ENCODE results near the gene XXYLT1.

Gene XXYLT1

DNA sequence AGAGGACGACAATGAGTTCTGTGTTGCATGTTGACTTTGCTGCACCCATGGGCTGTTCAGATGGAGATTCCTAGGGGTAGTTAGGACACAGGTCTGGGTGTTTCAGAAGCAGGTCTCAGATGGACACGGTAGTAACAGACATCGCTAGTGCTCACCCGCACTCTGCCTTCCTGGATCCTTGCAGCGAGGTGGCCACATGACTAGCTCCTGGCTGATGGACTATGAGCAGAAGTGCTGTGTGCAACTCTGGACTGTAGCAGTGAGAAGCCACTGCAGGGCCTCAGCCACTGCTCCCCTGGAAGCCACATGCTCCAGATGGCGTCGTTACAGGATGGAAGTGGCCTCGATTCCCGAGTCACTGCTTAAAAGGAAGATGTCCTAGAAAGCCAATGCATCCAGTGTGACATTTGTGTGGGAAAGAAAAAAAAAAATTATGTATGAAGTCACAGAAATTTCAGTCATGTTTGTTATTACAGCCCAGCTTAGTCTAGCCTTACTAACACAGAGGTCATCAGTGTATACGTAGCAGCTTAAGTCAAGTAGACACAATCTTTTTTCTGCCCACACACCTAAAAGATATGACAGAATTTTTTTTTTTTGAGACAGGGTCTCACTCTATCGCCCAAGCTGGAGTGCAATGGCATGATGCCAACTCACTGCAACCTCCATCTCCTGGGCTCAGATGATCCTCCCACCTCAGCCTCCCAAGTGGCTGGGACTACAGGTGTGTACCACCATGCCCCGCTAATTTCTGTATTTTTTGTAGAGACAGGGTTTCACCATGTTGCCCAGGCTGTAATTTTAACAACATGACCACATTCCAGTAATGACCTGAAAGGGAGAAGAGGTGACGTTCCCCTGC lies 95.3 kb downstream of the XXYLT1 start:
- DNase-seq (ENCODE audit: low spot score): no peak
- in situ Hi-C loops (cut with MboI; ENCODE audit: low pct_unique_long_range_greater_than_20kb, low sequenced_read_pairs, unreplicated experiment): no loop called here
- TF ChIP-seq CTCF (IDR thresholded peaks at IDR 0.05; ENCODE audit: extremely low read depth, insufficient read depth, missing control alignments): no peak

- DNase-seq (ENCODE audit: low spot score): no peak
- in situ Hi-C loops (cut with MboI; ENCODE audit: low pct_unique_long_range_greater_than_20kb, low sequenced_read_pairs, unreplicated experiment): no loop called here
Observed at GRCh38 chr3:195175076-195175475, 95.9 kb downstream of the XXYLT1 start.

DNA sequence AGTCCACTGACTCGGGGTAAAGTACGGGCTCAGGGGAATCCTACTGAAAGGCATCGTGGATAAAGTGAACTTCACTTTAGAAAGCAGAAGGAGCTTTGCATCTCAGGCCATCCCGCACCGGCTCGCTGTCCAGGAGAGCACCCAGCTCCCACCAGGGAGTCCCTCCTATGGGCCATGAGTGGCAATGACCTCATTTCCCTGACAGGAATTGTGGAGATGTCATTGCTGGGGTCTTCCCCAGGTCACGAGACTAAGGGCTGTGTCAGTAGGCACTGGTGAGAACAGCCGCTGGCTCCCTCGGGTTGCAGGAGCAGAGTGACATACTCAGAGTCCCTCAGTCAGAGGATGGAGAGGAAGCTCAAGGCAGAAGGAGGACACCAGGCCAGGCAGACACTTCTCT lies 97.3 kb downstream of the XXYLT1 start:
- DNase-seq (ENCODE audit: low spot score): no peak
- no peak for TF ChIP-seq CTCF (IDR thresholded peaks at IDR 0.05; ENCODE audit: extremely low read depth, insufficient read depth, missing control alignments)
- in situ Hi-C loops (cut with MboI; ENCODE audit: low pct_unique_long_range_greater_than_20kb, low sequenced_read_pairs, unreplicated experiment): no loop called here

More at GRCh38 chr3:195175076-195175475, 95.9 kb downstream of the XXYLT1 start:
- no peak for TF ChIP-seq CTCF (IDR thresholded peaks at IDR 0.05; ENCODE audit: extremely low read depth, insufficient read depth, missing control alignments)

- no peak for DNase-seq (ENCODE audit: low spot score)
- TF ChIP-seq CTCF (IDR thresholded peaks at IDR 0.05; ENCODE audit: extremely low read depth, insufficient read depth, missing control alignments): no peak
- in situ Hi-C loops (cut with MboI; ENCODE audit: low pct_unique_long_range_greater_than_20kb, low sequenced_read_pairs, unreplicated experiment): no loop called here
Observed at GRCh38 chr3:195172896-195173295, 98.1 kb downstream of the XXYLT1 start.

DNA sequence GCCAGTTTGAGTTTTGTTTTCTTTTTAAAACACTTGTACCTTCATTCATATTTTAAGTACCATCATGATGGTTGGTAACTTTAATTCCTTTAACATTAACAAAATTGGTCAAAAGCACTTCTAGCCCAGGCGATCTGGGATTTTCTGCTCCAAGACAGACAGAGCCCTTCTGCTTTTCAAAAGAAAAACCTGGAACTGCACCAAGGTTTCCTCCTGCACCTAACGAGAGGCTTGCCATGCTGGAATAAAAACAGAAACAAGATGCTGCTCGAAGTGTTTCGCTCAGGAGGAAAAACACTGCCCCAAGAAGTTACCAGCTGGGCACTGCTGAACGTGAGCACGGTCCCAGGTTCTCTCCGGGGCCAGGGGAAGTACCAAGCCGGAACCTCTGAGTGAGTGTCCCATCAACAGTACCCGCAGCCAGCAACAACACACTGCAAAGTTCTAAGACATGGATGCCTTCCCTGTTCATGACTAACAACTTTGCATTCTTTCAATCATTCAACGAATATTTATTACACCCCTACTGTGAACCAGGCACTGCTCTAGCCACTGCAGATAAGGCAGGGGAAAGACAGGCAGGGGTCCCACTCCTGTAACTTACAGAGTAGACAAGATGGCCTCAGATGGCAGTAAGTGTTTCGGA lies 98.8 kb downstream of the XXYLT1 start:
- DNase-seq (ENCODE audit: low spot score): no peak
- in situ Hi-C loops (cut with MboI; ENCODE audit: low pct_unique_long_range_greater_than_20kb, low sequenced_read_pairs, unreplicated experiment): no loop called here
- no peak for TF ChIP-seq CTCF (IDR thresholded peaks at IDR 0.05; ENCODE audit: extremely low read depth, insufficient read depth, missing control alignments)

DNA sequence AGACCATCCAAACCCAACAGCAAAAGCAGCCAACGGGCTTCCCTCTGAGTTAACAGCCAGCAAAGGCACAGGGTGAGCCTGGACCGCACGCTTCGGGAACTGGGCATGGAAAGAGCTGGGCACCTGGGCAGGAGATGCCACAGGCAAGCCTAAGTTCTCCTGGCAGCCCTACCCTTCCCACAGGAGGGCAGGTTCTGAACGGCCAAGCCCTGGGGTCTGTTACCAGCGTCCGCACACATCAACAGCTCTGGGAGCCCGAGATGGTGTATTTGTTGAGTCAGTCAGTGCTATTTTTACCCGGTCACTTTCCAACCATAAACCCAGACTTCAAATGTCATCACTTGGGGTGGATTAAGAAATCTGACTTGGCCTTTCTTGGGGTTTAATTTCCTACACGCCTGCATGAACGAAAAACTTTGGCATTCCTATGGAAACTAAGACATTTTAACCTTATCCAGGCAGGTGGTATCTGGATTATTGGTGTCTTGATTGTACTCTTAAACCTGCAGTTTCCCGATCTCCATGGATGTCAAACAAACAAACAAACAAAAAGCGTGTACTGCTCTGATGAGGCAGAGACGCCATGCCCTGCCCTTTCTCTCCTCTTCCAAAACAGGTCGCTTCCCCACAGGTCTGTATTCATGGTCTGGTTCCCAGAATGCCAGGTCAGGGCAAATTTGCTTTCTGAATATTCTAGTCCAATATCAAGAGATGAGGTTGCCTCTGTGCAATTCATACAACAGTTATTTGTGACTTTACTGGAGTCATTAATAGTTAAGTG lies 99.7 kb downstream of the XXYLT1 start:
- in situ Hi-C loops (cut with MboI; ENCODE audit: low pct_unique_long_range_greater_than_20kb, low sequenced_read_pairs, unreplicated experiment): no loop called here
- no peak for TF ChIP-seq CTCF (IDR thresholded peaks at IDR 0.05; ENCODE audit: extremely low read depth, insufficient read depth, missing control alignments)
- DNase-seq (ENCODE audit: low spot score): no peak
